Tibial nerve (tissue), 4 donors: ENCODE measurements around the gene FGF19. TPM values are rescaled to one million over a fixed set of nuclear protein-coding genes. Genes with fewer than 3 reads are reported as not detected.

Source experiments
- DNase-seq, 2 donors: peaks; one replicate each; pipeline ENCODE4 v3.0.0-alpha.2; 2019; ENCODE audit warnings: low spot score in 2 of 2
- H3K27ac ChIP-seq, 4 donors: fragments of 200-600 bp; sonication (generic) in 3 of 4; one replicate each; pipeline ENCODE4 v1.5.1; 2017 to 2019; ENCODE audit warnings: mild to moderate bottlenecking in 1 of 4
- H3K27me3 ChIP-seq, 2 donors: fragments of 200-600 bp; sonication (generic) in 1 of 2; one replicate each; pipeline versions ENCODE4 v1.5.1 to v1.6.0; 2017 to 2019
- H3K36me3 ChIP-seq, 3 donors: fragments of 200-600 bp; sonication (generic); one replicate each; pipeline ENCODE4 v1.5.1; 2018 to 2019
- H3K4me1 ChIP-seq, 4 donors: fragments of 200-600 bp; sonication (generic) in 3 of 4; one replicate each; pipeline ENCODE4 v1.5.1; 2017 to 2019
- H3K4me3 ChIP-seq, 4 donors: fragments of 200-600 bp; sonication (generic) in 3 of 4; one replicate each; pipeline ENCODE4 v1.5.1; 2017 to 2019; ENCODE audit warnings: mild to moderate bottlenecking in 1 of 4, moderate library complexity in 1 of 4
- H3K9me3 ChIP-seq, 4 donors: fragments of 200-600 bp; sonication (generic) in 3 of 4; one replicate each; pipeline ENCODE4 v1.5.1; 2017 to 2019
- CTCF ChIP-seq, 5 experiments: fragments of 200-600 bp in 3 of 5; fragments of 450-650 bp in 2 of 5; sonication (generic) in 3 of 5; IDR thresholded peaks; one replicate each; pipeline ENCODE4 v1.5.1; 2016 to 2019; ENCODE audit warnings: antibody characterized with exemption in 5 of 5, mild to moderate bottlenecking in 3 of 5, moderate library complexity in 2 of 5
- EP300 ChIP-seq, 2 donors: sonication (generic); formaldehyde crosslinking; IDR thresholded peaks; one replicate each; pipeline ENCODE4 v1.6.1; 2017; ENCODE audit warnings: antibody characterized with exemption in 2 of 2, mild to moderate bottlenecking in 1 of 2
- POLR2A ChIP-seq, 2 donors: fragments of 450-650 bp; IDR thresholded peaks; one replicate each; pipeline ENCODE4 v1.6.1; 2017; ENCODE audit warnings: antibody characterized with exemption in 2 of 2, mild to moderate bottlenecking in 2 of 2, moderate library complexity in 2 of 2
- WGBS, 2 donors: methylation state at CpG; one replicate each; pipeline ENCODE4 v1.1.5; 2018; 5-methylcytosine and 5-hydroxymethylcytosine counted together
- total RNA-seq, 4 donors: library from RNA; depleted of rRNA; stranded (reverse); fragments of >200 nt; gene quantifications; one replicate each; pipeline ENCODE4 v1.1.0, GENCODE V29; 2016

Gene FGF19
- total RNA-seq, 4 donors from 2014 or later = not detected

GRCh38 chr11:69667619-69668604, 35.9 kb downstream of the FGF19 start:
- TF ChIP-seq POLR2A (IDR thresholded peaks at IDR 0.05) = no peak
- no peak for TF ChIP-seq CTCF (IDR thresholded peaks at IDR 0.05)
- no peak for TF ChIP-seq EP300 (IDR thresholded peaks at IDR 0.05)
- Histone ChIP-seq H3K27ac (no peak overlapping the region), H3K4me1 (peaks cover 0 to 14% (median 4%) of the 10 kb centered on the region in 4 donors), H3K27me3 (no peaks in the 10 kb centered on the region), H3K9me3 (no peaks in the 10 kb centered on the region), H3K4me3 (no peak overlapping the region), H3K36me3 (peaks cover 0 to 93% (median 14%) of the 10 kb centered on the region in 3 donors)
- DNase-seq = no peak
- WGBS, 2 donors = 86 to 87% methylated on average over 26 of the region's 26 CpGs

GRCh38 chr11:69666752-69667536, 36.9 kb downstream of the FGF19 start:
- H3K36me3 ChIP-seq = peaks cover 0 to 93% (median 13%) of the 10 kb centered on the region in 3 donors

GRCh38 chr11:69666261-69666660, 37.6 kb downstream of the FGF19 start:
- Histone ChIP-seq H3K4me1 (peaks cover 0 to 9% (median 4%) of the 10 kb centered on the region in 4 donors), H3K4me3 (no peak overlapping the region), H3K27me3 (no peaks in the 10 kb centered on the region), H3K36me3 (peaks cover 0 to 91% (median 8%) of the 10 kb centered on the region in 3 donors), H3K27ac (no peak overlapping the region), H3K9me3 (no peaks in the 10 kb centered on the region)
- DNase-seq = no peak
- 92% methylated on average over 14 of the region's 14 CpGs for WGBS, 2 donors
- TF ChIP-seq EP300 (IDR thresholded peaks at IDR 0.05) (no peak), CTCF (IDR thresholded peaks at IDR 0.05) (no peak), POLR2A (IDR thresholded peaks at IDR 0.05) (no peak)

More at GRCh38 chr11:69666752-69667536, 36.9 kb downstream of the FGF19 start:
- Histone ChIP-seq H3K27me3 (no peaks in the 10 kb centered on the region), H3K4me3 (no peak overlapping the region), H3K4me1 (peaks cover 0 to 9% (median 4%) of the 10 kb centered on the region in 4 donors), H3K27ac (no peak overlapping the region), H3K9me3 (no peaks in the 10 kb centered on the region)
- TF ChIP-seq CTCF (IDR thresholded peaks at IDR 0.05) (no peak), POLR2A (IDR thresholded peaks at IDR 0.05) (no peak), EP300 (IDR thresholded peaks at IDR 0.05) (no peak)
- 86 to 90% methylated on average over 32 to 33 of the region's 33 CpGs for WGBS, 2 donors
- DNase-seq = no peak

GRCh38 chr11:69665669-69666068, 38.2 kb downstream of the FGF19 start:
- Histone ChIP-seq H3K9me3 (no peaks in the 10 kb centered on the region), H3K27me3 (no peaks in the 10 kb centered on the region), H3K4me1 (peaks cover 0 to 9% (median 4%) of the 10 kb centered on the region in 4 donors), H3K36me3 (peaks cover 0 to 91% (median 2%) of the 10 kb centered on the region in 3 donors), H3K27ac (no peak overlapping the region), H3K4me3 (no peak overlapping the region)
- 86% methylated on average over 11 of the region's 11 CpGs for WGBS, 2 donors
- DNase-seq = no peak
- TF ChIP-seq EP300 (IDR thresholded peaks at IDR 0.05) (no peak), POLR2A (IDR thresholded peaks at IDR 0.05) (no peak), CTCF (IDR thresholded peaks at IDR 0.05) (no peak)
